AG08396 (cell line): ENCODE results near the gene AGBL4.
"Not testable (repeated sequence)": the region's sequence is repeated elsewhere in the genome, so short reads cannot be mapped to it uniquely, and the experiment has no call there.

Source experiments
- DNase-seq: peaks from one replicate; pipeline ENCODE4 v3.0.0; 2012; ENCODE audit warnings: low spot score, mixed read lengths

The AGBL4 gene

GRCh38 chr1:50023292-50024159, at the start of gene AGBL4:
AGBL4 (minus strand) TSS chr1:50023954.
- peak; percentile 39 for DNase-seq

DNA sequence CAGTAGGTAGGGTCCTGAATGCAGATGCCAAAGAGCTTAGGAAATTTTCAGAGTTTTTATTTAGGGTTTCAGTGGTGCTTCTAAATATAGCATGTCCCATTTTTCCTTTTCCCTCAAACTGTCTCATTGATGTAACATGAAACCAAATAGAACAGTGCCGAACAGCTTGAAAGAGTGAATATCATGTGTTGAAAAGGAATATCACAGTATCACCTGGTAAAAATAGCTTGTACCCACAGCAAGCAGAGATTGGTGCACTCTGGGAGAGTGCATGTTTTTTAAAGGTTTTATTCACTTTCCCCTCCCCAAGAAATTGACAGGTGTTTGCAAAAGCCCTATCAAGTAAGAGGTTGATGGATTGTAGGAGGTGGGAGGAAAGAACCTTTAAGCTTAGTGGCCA, 43.1 kb upstream of the AGBL4 start:
- DNase-seq: no peak

GRCh38 chr1:50060279-50060678, 36.5 kb upstream of the AGBL4 start:
- DNase-seq: no peak

DNA sequence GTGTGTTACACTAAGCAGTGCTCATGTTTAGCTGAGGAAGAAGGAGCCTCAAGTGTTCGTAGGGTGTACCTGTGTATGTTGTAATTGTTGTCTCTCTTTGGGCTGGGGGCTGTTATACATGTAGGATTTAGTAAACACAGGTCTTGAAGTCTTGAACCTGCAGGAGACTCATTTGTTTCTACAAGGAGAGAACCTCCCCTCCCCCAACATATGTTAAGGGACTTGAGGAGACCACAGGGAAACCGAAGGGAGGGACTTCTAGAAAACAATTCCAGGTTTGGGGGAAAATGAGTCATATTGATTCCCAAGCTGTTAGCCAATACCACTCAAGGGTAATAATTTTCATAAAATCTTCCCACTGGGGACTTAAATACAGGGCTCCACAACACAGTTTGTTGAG, 25.0 kb upstream of the AGBL4 start:
- no peak for DNase-seq

GRCh38 chr1:50047916-50048694, 24.4 kb upstream of the AGBL4 start:
- DNase-seq: no peak

GRCh38 chr1:50038237-50038809, 14.6 kb upstream of the AGBL4 start:
- DNase-seq: no peak

DNA sequence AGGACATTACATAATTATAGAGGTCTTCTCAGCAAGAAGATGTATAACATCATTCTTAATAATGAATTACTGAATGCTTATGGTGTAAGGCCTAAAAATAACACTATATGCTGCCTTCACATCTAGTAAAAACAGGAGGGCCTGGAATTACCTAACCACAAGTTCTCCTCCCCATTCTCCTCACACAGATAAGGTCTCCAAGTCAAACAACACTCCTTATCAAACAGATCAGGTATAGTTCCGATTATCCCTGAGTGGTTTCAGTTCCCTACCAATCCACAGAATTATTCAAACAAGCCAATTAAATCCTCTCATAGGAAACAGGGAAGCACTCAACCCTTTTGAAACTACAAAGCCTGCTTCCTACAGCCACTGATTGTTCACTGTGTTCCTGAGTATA, 4.0 kb upstream of the AGBL4 start:
- DNase-seq: no peak

GRCh38 chr1:49995734-49996133, 28.0 kb downstream of the AGBL4 start:
- no peak for DNase-seq

GRCh38 chr1:49971088-49971487, 52.7 kb downstream of the AGBL4 start:
- DNase-seq: no peak

- no peak for DNase-seq
These were observed 72.4 kb downstream of the AGBL4 start for GRCh38 chr1:49951385-49951784.

DNA sequence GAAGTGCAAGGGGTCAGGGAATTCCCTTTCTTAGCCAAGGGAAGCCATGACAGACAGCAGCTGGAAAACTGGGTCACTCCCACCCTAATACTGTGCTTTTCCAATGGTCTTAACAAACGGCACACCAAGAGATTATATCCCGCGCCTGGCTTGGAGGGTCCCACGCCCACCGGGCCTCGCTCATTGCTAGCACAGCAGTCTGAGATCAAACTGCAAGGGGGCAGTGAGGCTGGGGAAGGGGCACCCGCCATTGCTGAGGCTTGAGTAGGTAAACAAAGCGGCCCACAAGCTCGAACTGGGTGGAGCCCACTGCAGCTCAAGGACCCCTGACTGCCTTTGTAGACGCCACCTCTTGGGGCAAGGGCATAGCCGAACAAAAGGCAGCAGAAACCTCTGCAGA, 108.5 kb downstream of the AGBL4 start:
- not testable (repeated sequence) for DNase-seq

- DNase-seq: no peak
These were observed 117.4 kb downstream of the AGBL4 start for GRCh38 chr1:49906365-49906764.

DNA sequence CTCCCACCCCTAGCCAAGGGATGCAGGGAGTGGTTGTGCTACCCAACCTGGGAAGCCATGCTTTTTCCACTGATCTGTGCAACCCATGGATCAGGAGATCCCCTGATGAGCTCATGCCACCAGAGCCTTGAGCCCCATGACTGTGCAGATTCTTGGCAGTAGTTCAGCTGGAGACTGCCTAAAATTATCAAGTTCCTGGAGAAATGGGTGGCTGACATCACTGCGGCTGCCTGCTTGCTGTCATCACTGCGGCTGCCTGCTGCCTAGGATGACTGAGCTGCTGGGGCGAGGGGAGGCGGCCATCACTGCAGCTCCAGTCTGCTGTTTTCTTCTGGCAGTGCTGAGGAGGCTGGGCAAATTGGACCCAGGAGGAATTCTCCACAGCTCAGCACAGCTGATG, 159.2 kb downstream of the AGBL4 start:
- no peak for DNase-seq

GRCh38 chr1:49854741-49855140, 169.0 kb downstream of the AGBL4 start:
- no peak for DNase-seq

DNA sequence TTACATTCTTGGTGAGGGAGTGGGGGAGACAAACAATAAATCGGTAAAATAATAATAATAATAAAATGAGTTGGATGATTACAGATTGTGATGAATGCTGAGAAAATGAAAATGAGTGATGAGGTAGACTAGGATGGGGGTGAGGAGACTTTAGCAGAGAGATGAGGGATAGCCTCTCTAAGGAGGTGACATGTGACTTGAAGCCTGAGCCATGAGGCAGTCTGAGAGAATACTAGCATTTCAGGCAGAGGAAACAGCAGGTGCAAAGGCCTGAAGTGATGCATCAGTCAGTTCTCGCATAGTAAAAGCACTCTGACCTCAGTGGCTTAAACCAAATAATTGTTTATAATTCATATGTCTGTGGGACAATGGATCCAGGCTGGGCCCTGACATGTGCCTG, 181.2 kb downstream of the AGBL4 start:
- no peak for DNase-seq

GRCh38 chr1:49841767-49842166, 182.0 kb downstream of the AGBL4 start:
- DNase-seq: no peak

- no peak for DNase-seq
These were observed 199.5 kb downstream of the AGBL4 start for GRCh38 chr1:49824261-49824660.

- DNase-seq: no peak
These were observed 206.1 kb downstream of the AGBL4 start for GRCh38 chr1:49817681-49818080.

GRCh38 chr1:49787013-49787412, 236.7 kb downstream of the AGBL4 start:
- not testable (repeated sequence) for DNase-seq

DNA sequence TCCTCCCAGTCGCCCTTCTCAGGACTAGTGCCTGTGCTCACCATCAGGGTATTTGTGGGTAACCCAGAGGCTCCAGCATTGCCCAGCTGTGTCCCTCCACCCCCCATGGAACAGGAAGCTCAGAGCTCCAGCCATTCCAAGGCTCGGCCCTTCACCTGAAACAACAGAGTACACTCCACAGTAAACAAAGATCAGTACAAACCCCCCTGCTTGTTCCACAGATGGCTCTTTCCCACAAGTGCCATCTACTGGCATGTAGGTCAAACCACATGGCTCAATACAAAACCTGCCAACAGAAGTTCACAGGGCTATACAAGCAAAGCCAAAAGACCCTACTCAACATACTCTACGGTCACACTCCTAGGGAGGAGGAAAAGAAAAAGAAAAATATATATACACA, 258.7 kb downstream of the AGBL4 start:
- DNase-seq: no peak

DNA sequence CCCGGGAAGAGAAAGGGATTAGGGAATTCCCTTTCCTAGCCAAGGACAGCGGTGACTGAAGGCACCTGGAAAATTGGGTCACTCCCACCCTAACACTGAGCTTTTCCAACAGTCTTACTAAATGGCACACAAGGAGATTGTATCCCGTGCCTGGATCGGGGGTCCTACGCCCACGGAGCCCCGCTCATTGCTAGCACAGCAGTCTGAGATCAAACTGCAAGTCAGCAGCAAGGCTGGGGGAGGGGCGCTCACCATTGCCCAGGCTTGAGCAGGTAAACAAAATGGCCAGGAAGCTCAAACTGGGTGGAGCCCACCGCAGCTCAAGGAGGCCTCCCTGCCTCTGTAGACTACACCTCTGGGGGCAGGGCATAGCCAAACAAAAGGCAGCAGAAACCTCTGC, 285.6 kb downstream of the AGBL4 start:
- DNase-seq: not testable (repeated sequence)

GRCh38 chr1:49728377-49728776, 295.4 kb downstream of the AGBL4 start:
- no peak for DNase-seq

GRCh38 chr1:49723662-49724061, 300.1 kb downstream of the AGBL4 start:
- no peak for DNase-seq
